OCI-LY1 (cell line): ENCODE measurements around the gene NPIPB2.
"Not testable (repeated sequence)": the region's sequence is repeated elsewhere in the genome, so short reads cannot be mapped to it uniquely, and the experiment has no call there.

Source experiments
- CTCF ChIP-seq: fragments of 200-600 bp; sonication (generic), shearing (Covaris generic); IDR thresholded peaks from 2 replicates; pipeline ENCODE4 v1.5.1; 2017; ENCODE audit warnings: mild to moderate bottlenecking, antibody characterized with exemption, low read length, moderate library complexity, mixed read lengths
- EZH2 ChIP-seq: fragments of 200-600 bp; sonication (generic), shearing (Covaris generic); IDR thresholded peaks from 2 replicates; pipeline ENCODE4 v1.8.0; 2017; ENCODE audit warnings: borderline replicate concordance, mixed run types, mild to moderate bottlenecking, antibody characterized with exemption, low read length, moderate library complexity, mixed read lengths

GRCh38 chr16:11927350-11927749, 14.5 kb downstream of the NPIPB2 start:
- TF ChIP-seq CTCF, EZH2: not testable (repeated sequence)
